Neural cell (in vitro differentiated cells): Measurements from ENCODE around the gene RPL27A. TPM values are rescaled to one million over a fixed set of nuclear protein-coding genes. Genes with fewer than 3 reads are reported as not detected.

ENCODE experiments used
- H2AFZ ChIP-seq: fragments of 200-600, 300-800 bp; sonication (generic), shearing (Covaris generic); 2 replicates; pipeline ENCODE4 v1.6.0; 2014; ENCODE audit warnings: low read depth, mild to moderate bottlenecking, antibody characterized with exemption, low read length, moderate library complexity
- H3F3A ChIP-seq: fragments of 200-600 bp; shearing (Covaris generic); 2 replicates; pipeline ENCODE4 v1.6.1; 2016; ENCODE audit warnings: mild to moderate bottlenecking, moderate library complexity, mixed read lengths, antibody characterized with exemption, low read length; ENCODE audit not compliant: insufficient read depth, poor library complexity, severe bottlenecking
- H3K27ac ChIP-seq: fragments of 200-600, 300-800 bp; sonication (generic), shearing (Covaris generic); 2 replicates; pipeline ENCODE4 v1.5.1; 2014; ENCODE audit warnings: mild to moderate bottlenecking, low read length, moderate library complexity
- H3K27me3 ChIP-seq: fragments of 300-800, 200-600 bp; sonication (generic), shearing (Covaris generic); 2 replicates; pipeline ENCODE4 v1.6.0; 2014; ENCODE audit warnings: mild to moderate bottlenecking, low read depth, low read length, moderate library complexity; ENCODE audit not compliant: insufficient read depth
- H3K36me3 ChIP-seq: fragments of 300-800, 200-600 bp; sonication (generic), shearing (Covaris generic); 2 replicates; pipeline ENCODE4 v1.5.1; 2014; ENCODE audit warnings: mild to moderate bottlenecking, antibody characterized with exemption, low read length, moderate library complexity; ENCODE audit not compliant: insufficient read depth
- H3K4me2 ChIP-seq: fragments of 300-800, 200-600 bp; sonication (generic), shearing (Covaris generic); 2 replicates; pipeline ENCODE4 v1.6.0; 2014; ENCODE audit warnings: mild to moderate bottlenecking, low read length
- H3K4me3 ChIP-seq: fragments of 300-800, 200-600 bp; sonication (generic), shearing (Covaris generic); 2 replicates; pipeline ENCODE4 v1.5.1; 2014; ENCODE audit warnings: mild to moderate bottlenecking, low read length, moderate library complexity
- H3K79me2 ChIP-seq: fragments of 200-600 bp; shearing (Covaris generic); replicated peaks from 2 replicates; pipeline ENCODE4 v1.6.0; 2014; ENCODE audit warnings: mild to moderate bottlenecking, low read length, moderate library complexity; ENCODE audit not compliant: insufficient read depth
- H3K9ac ChIP-seq: fragments of 300-800, 200-600 bp; sonication (generic), shearing (Covaris generic); 2 replicates; pipeline ENCODE4 v1.6.1; 2016; ENCODE audit warnings: mild to moderate bottlenecking, low read length, mixed read lengths
- H3K9me2 ChIP-seq: fragments of 200-600 bp; shearing (Covaris generic); 2 replicates; pipeline ENCODE4 v1.6.1; 2016; ENCODE audit warnings: mild to moderate bottlenecking, low read length, mixed read lengths; ENCODE audit not compliant: insufficient read depth
- H3K9me3 ChIP-seq: fragments of 200-600, 300-800 bp; sonication (generic), shearing (Covaris generic); 2 replicates; pipeline ENCODE4 v1.6.1; 2016; ENCODE audit warnings: mild to moderate bottlenecking, mixed run types, low read length, moderate library complexity, mixed read lengths
- H4K20me1 ChIP-seq: fragments of 200-600 bp; shearing (Covaris generic); 2 replicates; pipeline ENCODE4 v1.6.1; 2016; ENCODE audit warnings: mild to moderate bottlenecking, mixed run types; ENCODE audit not compliant: insufficient read depth
- EP300 ChIP-seq: fragments of 450-650 bp; conservative IDR thresholded peaks from 2 replicates; pipeline ENCODE4 v1.6.1; 2014; ENCODE audit warnings: antibody characterized with exemption, mild to moderate bottlenecking, moderate library complexity; ENCODE audit not compliant: poor library complexity, severe bottlenecking
- EZH2 ChIP-seq: fragments of 200-600, 300-800 bp; shearing (Covaris generic), sonication (generic); IDR thresholded peaks from 2 replicates; pipeline ENCODE4 v1.6.1; 2014; ENCODE audit warnings: antibody characterized with exemption, low read length, borderline replicate concordance, mild to moderate bottlenecking; ENCODE audit not compliant: insufficient read depth, poor library complexity, severe bottlenecking
- MXI1 ChIP-seq: fragments of 450-650 bp; conservative IDR thresholded peaks from 2 replicates; pipeline ENCODE4 v1.6.1; 2014; ENCODE audit warnings: antibody characterized with exemption, mild to moderate bottlenecking; ENCODE audit not compliant: poor library complexity, severe bottlenecking
- POLR2AphosphoS5 ChIP-seq: IDR thresholded peaks from 2 replicates; pipeline ENCODE4 v1.6.1; 2012
- RAD21 ChIP-seq: fragments of 450-650 bp; conservative IDR thresholded peaks from 2 replicates; pipeline ENCODE4 v1.6.1; 2014; ENCODE audit warnings: antibody characterized with exemption, mild to moderate bottlenecking, moderate library complexity
- SMC3 ChIP-seq: fragments of 450-650 bp; conservative IDR thresholded peaks from 2 replicates; pipeline ENCODE4 v1.6.1; 2014; ENCODE audit warnings: antibody characterized with exemption, mild to moderate bottlenecking, moderate library complexity; ENCODE audit not compliant: poor library complexity
- TAF1 ChIP-seq: IDR thresholded peaks from 2 replicates; pipeline ENCODE4 v1.6.1; 2012; ENCODE audit warnings: low read depth
- polyA plus RNA-seq: library from polyadenylated mRNA; depleted of rRNA; stranded (reverse); fragments of >200 nt; gene quantifications from 2 replicates; pipeline ENCODE4 v1.2.3, GENCODE V29; 2014
- TF ChIP-seq, protein P1 (sequence below): IDR thresholded peaks from 2 replicates; pipeline ENCODE4 v1.6.1; 2012; ENCODE audit warnings: borderline replicate concordance
- TF ChIP-seq, protein P2 (sequence below): fragments of 450-650 bp; IDR thresholded peaks from 2 replicates; pipeline ENCODE4 v1.5.1; 2014; ENCODE audit warnings: antibody characterized with exemption, mild to moderate bottlenecking, moderate library complexity; ENCODE audit not compliant: poor library complexity, severe bottlenecking

The RPL27A gene
- polyA plus RNA-seq, 1 donor from 2014 or later = 700 TPM

DNA sequence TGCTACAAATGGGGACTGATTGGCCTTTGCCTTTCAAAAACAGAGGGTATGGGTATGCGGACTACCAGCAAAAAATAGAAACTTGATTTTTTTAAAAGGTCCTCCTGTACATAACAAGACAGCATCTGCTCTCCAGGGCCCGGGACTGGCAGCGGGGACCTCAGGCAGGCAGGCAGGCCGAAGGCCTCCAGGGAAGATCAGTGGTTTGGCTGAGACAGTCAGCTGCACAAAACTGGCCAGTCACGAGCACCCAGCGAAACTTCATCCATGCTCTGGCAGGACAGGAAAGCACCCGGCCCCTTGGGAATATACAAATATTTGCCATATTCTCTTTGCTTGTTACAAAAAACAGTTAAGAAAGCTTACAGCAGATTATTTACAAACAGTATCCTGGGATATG is 11.0 kb downstream of the RPL27A start:
- H3K9ac ChIP-seq = no peak overlapping the region
- no peak overlapping the region for H3K27ac ChIP-seq
- no peaks in the 10 kb centered on the region for H4K20me1 ChIP-seq
- no peaks in the 10 kb centered on the region for H3K9me3 ChIP-seq
- H3K4me2 ChIP-seq = no peak overlapping the region
- peaks cover 4% of the 10 kb centered on the region for H3F3A ChIP-seq
- no peaks in the 10 kb centered on the region for H3K79me2 ChIP-seq
- no peak overlapping the region for H3K4me3 ChIP-seq
- TF ChIP-seq SMC3 (no peak), EP300 (no peak), TAF1 (no peak), EZH2 (no peak), RAD21 (no peak), POLR2AphosphoS5 (no peak), MXI1 (no peak)
- TF ChIP-seq, protein P1, sequence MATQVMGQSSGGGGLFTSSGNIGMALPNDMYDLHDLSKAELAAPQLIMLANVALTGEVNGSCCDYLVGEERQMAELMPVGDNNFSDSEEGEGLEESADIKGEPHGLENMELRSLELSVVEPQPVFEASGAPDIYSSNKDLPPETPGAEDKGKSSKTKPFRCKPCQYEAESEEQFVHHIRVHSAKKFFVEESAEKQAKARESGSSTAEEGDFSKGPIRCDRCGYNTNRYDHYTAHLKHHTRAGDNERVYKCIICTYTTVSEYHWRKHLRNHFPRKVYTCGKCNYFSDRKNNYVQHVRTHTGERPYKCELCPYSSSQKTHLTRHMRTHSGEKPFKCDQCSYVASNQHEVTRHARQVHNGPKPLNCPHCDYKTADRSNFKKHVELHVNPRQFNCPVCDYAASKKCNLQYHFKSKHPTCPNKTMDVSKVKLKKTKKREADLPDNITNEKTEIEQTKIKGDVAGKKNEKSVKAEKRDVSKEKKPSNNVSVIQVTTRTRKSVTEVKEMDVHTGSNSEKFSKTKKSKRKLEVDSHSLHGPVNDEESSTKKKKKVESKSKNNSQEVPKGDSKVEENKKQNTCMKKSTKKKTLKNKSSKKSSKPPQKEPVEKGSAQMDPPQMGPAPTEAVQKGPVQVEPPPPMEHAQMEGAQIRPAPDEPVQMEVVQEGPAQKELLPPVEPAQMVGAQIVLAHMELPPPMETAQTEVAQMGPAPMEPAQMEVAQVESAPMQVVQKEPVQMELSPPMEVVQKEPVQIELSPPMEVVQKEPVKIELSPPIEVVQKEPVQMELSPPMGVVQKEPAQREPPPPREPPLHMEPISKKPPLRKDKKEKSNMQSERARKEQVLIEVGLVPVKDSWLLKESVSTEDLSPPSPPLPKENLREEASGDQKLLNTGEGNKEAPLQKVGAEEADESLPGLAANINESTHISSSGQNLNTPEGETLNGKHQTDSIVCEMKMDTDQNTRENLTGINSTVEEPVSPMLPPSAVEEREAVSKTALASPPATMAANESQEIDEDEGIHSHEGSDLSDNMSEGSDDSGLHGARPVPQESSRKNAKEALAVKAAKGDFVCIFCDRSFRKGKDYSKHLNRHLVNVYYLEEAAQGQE = no peak
- TF ChIP-seq, protein P2, sequence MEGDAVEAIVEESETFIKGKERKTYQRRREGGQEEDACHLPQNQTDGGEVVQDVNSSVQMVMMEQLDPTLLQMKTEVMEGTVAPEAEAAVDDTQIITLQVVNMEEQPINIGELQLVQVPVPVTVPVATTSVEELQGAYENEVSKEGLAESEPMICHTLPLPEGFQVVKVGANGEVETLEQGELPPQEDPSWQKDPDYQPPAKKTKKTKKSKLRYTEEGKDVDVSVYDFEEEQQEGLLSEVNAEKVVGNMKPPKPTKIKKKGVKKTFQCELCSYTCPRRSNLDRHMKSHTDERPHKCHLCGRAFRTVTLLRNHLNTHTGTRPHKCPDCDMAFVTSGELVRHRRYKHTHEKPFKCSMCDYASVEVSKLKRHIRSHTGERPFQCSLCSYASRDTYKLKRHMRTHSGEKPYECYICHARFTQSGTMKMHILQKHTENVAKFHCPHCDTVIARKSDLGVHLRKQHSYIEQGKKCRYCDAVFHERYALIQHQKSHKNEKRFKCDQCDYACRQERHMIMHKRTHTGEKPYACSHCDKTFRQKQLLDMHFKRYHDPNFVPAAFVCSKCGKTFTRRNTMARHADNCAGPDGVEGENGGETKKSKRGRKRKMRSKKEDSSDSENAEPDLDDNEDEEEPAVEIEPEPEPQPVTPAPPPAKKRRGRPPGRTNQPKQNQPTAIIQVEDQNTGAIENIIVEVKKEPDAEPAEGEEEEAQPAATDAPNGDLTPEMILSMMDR = no peak
- no peaks in the 10 kb centered on the region for H3K9me2 ChIP-seq
- no peaks in the 10 kb centered on the region for H3K27me3 ChIP-seq
- no peak overlapping the region for H2AFZ ChIP-seq
- no peaks in the 10 kb centered on the region for H3K36me3 ChIP-seq

DNA sequence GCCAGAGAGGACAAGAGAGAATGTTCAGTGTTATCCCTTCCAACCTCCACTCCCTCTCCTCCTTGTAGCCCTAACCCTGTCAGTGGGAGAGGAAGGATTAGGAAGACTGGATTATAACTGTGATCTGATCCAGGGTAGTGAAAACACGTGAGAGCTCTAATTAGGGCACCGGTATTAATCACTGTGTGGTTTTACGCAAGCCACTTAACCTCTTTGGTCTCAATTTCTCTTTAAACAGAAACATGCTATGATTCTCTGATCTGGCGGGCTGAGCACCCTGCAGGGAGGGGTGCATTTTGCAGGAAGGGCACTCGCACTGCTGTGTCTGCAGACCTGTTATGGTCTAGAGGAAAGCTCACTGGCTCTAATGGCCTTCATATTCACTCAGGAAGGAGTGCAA is 11.5 kb downstream of the RPL27A start:
- H3K9me3 ChIP-seq = no peaks in the 10 kb centered on the region
- H3K4me3 ChIP-seq = no peak overlapping the region
- peaks cover 2% of the 10 kb centered on the region for H3F3A ChIP-seq
- no peaks in the 10 kb centered on the region for H4K20me1 ChIP-seq
- no peak overlapping the region for H3K27ac ChIP-seq
- TF ChIP-seq EZH2 = no peak
- no peak for TF ChIP-seq TAF1
- no peak for TF ChIP-seq POLR2AphosphoS5
- H3K79me2 ChIP-seq = no peaks in the 10 kb centered on the region
- H3K4me2 ChIP-seq = no peak overlapping the region
- no peaks in the 10 kb centered on the region for H3K9me2 ChIP-seq
- no peak overlapping the region for H2AFZ ChIP-seq
- H3K36me3 ChIP-seq = no peaks in the 10 kb centered on the region
- no peak overlapping the region for H3K9ac ChIP-seq
- H3K27me3 ChIP-seq = no peaks in the 10 kb centered on the region

DNA sequence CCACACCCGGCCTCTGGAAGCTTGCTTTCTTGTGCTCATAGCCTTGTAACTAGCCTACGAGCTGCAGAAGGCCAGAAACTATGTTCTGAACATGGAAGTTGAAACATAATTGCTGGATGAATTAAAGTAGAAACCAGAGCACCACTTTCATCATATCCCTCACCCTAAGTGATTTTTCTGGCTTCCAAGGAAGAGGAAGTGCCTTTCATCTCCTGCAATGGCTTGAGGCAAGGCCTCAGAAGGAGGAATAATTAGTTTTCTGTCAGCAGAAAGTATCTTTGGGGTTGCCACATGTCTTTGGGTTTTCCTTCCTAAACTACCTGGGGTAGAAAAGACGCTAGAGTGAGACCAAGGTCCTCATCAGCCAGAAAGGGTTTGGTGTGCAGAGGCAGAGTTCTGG is 14.5 kb downstream of the RPL27A start:
- no peaks in the 10 kb centered on the region for H3K36me3 ChIP-seq
- no peaks in the 10 kb centered on the region for H3K27me3 ChIP-seq
- no peaks in the 10 kb centered on the region for H3F3A ChIP-seq
- no peaks in the 10 kb centered on the region for H4K20me1 ChIP-seq
- H3K9ac ChIP-seq = no peak overlapping the region
- H3K9me3 ChIP-seq = no peaks in the 10 kb centered on the region
- H3K27ac ChIP-seq = no peak overlapping the region
- no peaks in the 10 kb centered on the region for H3K79me2 ChIP-seq
- no peak for TF ChIP-seq EZH2
- no peak for TF ChIP-seq EP300
- TF ChIP-seq RAD21 = no peak
- TF ChIP-seq, protein P1 = no peak
- TF ChIP-seq TAF1 = no peak
- TF ChIP-seq SMC3 = no peak
- TF ChIP-seq, protein P2 = no peak
- TF ChIP-seq POLR2AphosphoS5 = no peak
- TF ChIP-seq MXI1 = no peak
- H3K4me2 ChIP-seq = no peak overlapping the region
- no peaks in the 10 kb centered on the region for H3K9me2 ChIP-seq
- H3K4me3 ChIP-seq = no peak overlapping the region
- H2AFZ ChIP-seq = no peak overlapping the region
